ENCODE data around the gene SLC30A2. TPM values are rescaled to one million over a fixed set of nuclear protein-coding genes. Genes with fewer than 3 reads are reported as not detected.

The SLC30A2 gene
- total RNA-seq, 1 donor from 2014 or later = not detected

- peaks cover 23% of the 10 kb centered on the region for H3K79me2 ChIP-seq (ENCODE audit: insufficient read depth, low read length)
- Mint-ChIP-seq H3K9me3 (ENCODE audit: unreplicated experiment) (no peaks in the 10 kb centered on the region), H3K36me3 (ENCODE audit: low read depth, unreplicated experiment) (no peaks in the 10 kb centered on the region), H3K4me1 (ENCODE audit: low read depth, unreplicated experiment) (peaks cover 53% of the 10 kb centered on the region), H3K27me3 (ENCODE audit: low read depth, unreplicated experiment) (no peaks in the 10 kb centered on the region), H3K4me3 (ENCODE audit: unreplicated experiment) (peak overlapping the region; percentile 29), H3K27ac (ENCODE audit: unreplicated experiment) (peak overlapping the region; percentile 93)
- H3K36me3 ChIP-seq (ENCODE audit: insufficient read depth, low read length) = no peaks in the 10 kb centered on the region
- peaks cover 81% of the 10 kb centered on the region for H3K4me1 ChIP-seq (ENCODE audit: insufficient read depth, low read length)
- DNase-seq (ENCODE audit: low read depth) (peak; percentile 71), FAIRE-seq (peak; percentile 55)
- no peak for TF ChIP-seq CTCF (IDR thresholded peaks at IDR 0.05; ENCODE audit: insufficient read depth, low read depth, low read length)
- no peak for TF ChIP-seq EZH2 (IDR thresholded peaks at IDR 0.05; ENCODE audit: insufficient read depth, low read length)
- peak overlapping the region; percentile 6 for H2AFZ ChIP-seq (ENCODE audit: low read depth, low read length)
- H3K4me3 ChIP-seq (ENCODE audit: insufficient read depth, low read depth, low read length) = peak overlapping the region; percentile 40
- H3K9ac ChIP-seq (ENCODE audit: low read length) = peak overlapping the region; percentile 55
- H3K4me2 ChIP-seq (ENCODE audit: low read length) = peak overlapping the region; percentile 84
- H4K20me1 ChIP-seq (ENCODE audit: insufficient read depth, low read length) = no peaks in the 10 kb centered on the region
- H3K27me3 ChIP-seq (ENCODE audit: insufficient read depth, low read length) = no peaks in the 10 kb centered on the region
- H3K27ac ChIP-seq (ENCODE audit: low read depth, low read length) = peak overlapping the region; percentile 82
- no peaks in the 10 kb centered on the region for H3K9me3 ChIP-seq (ENCODE audit: insufficient read depth, low read depth, low read length)
Observed at GRCh38 chr1:26019641-26020315, 26.1 kb downstream of the SLC30A2 start.

GRCh38 chr1:26017606-26018005, 28.3 kb downstream of the SLC30A2 start:
- Mint-ChIP-seq H3K4me1 (ENCODE audit: low read depth, unreplicated experiment) (peaks cover 44% of the 10 kb centered on the region), H3K27ac (ENCODE audit: unreplicated experiment) (peak overlapping the region; percentile 81), H3K27me3 (ENCODE audit: low read depth, unreplicated experiment) (no peaks in the 10 kb centered on the region), H3K9me3 (ENCODE audit: unreplicated experiment) (no peaks in the 10 kb centered on the region), H3K4me3 (ENCODE audit: unreplicated experiment) (no peak overlapping the region), H3K36me3 (ENCODE audit: low read depth, unreplicated experiment) (no peaks in the 10 kb centered on the region)
- H3K4me3 ChIP-seq (ENCODE audit: insufficient read depth, low read depth, low read length) = no peak overlapping the region
- TF ChIP-seq EZH2 (IDR thresholded peaks at IDR 0.05; ENCODE audit: insufficient read depth, low read length) = no peak
- no peak for TF ChIP-seq CTCF (IDR thresholded peaks at IDR 0.05; ENCODE audit: insufficient read depth, low read depth, low read length)
- FAIRE-seq (no peak), DNase-seq (ENCODE audit: low read depth) (peak; percentile 81)
- peak overlapping the region; percentile 44 for H3K9ac ChIP-seq (ENCODE audit: low read length)
- H3K27ac ChIP-seq (ENCODE audit: low read depth, low read length) = peak overlapping the region; percentile 36
- H3K79me2 ChIP-seq (ENCODE audit: insufficient read depth, low read length) = peaks cover 9% of the 10 kb centered on the region
- peak overlapping the region; percentile 58 for H3K4me2 ChIP-seq (ENCODE audit: low read length)
- peaks cover 61% of the 10 kb centered on the region for H3K4me1 ChIP-seq (ENCODE audit: insufficient read depth, low read length)
- H3K27me3 ChIP-seq (ENCODE audit: insufficient read depth, low read length) = no peaks in the 10 kb centered on the region
- no peaks in the 10 kb centered on the region for H3K9me3 ChIP-seq (ENCODE audit: insufficient read depth, low read depth, low read length)
- no peaks in the 10 kb centered on the region for H4K20me1 ChIP-seq (ENCODE audit: insufficient read depth, low read length)
- H2AFZ ChIP-seq (ENCODE audit: low read depth, low read length) = no peak overlapping the region
- no peaks in the 10 kb centered on the region for H3K36me3 ChIP-seq (ENCODE audit: insufficient read depth, low read length)

GRCh38 chr1:26016953-26017545, 28.9 kb downstream of the SLC30A2 start:
- no peak for FAIRE-seq
- TF ChIP-seq CTCF (IDR thresholded peaks at IDR 0.05; ENCODE audit: insufficient read depth, low read depth, low read length) (no peak), EZH2 (IDR thresholded peaks at IDR 0.05; ENCODE audit: insufficient read depth, low read length) (no peak)
- Histone ChIP-seq H3K9me3 (ENCODE audit: insufficient read depth, low read depth, low read length) (no peaks in the 10 kb centered on the region), H4K20me1 (ENCODE audit: insufficient read depth, low read length) (no peaks in the 10 kb centered on the region), H3K4me1 (ENCODE audit: insufficient read depth, low read length) (peaks cover 57% of the 10 kb centered on the region), H3K79me2 (ENCODE audit: insufficient read depth, low read length) (peaks cover 3% of the 10 kb centered on the region), H3K36me3 (ENCODE audit: insufficient read depth, low read length) (no peaks in the 10 kb centered on the region), H3K4me2 (ENCODE audit: low read length) (peak overlapping the region; percentile 58), H3K4me3 (ENCODE audit: insufficient read depth, low read depth, low read length) (no peak overlapping the region), H2AFZ (ENCODE audit: low read depth, low read length) (peak overlapping the region; percentile 42), H3K27me3 (ENCODE audit: insufficient read depth, low read length) (no peaks in the 10 kb centered on the region), H3K9ac (ENCODE audit: low read length) (peak overlapping the region; percentile 44), H3K27ac (ENCODE audit: low read depth, low read length) (peak overlapping the region; percentile 36)
- peak; percentile 36 for DNase-seq (ENCODE audit: low read depth)
- H3K27me3 Mint-ChIP-seq (ENCODE audit: low read depth, unreplicated experiment) = no peaks in the 10 kb centered on the region
- no peak overlapping the region for H3K4me3 Mint-ChIP-seq (ENCODE audit: unreplicated experiment)
- H3K36me3 Mint-ChIP-seq (ENCODE audit: low read depth, unreplicated experiment) = no peaks in the 10 kb centered on the region
- peak overlapping the region; percentile 87 for H3K27ac Mint-ChIP-seq (ENCODE audit: unreplicated experiment)
- H3K4me1 Mint-ChIP-seq (ENCODE audit: low read depth, unreplicated experiment) = peaks cover 44% of the 10 kb centered on the region
- H3K9me3 Mint-ChIP-seq (ENCODE audit: unreplicated experiment) = no peaks in the 10 kb centered on the region

All from astrocyte (in vitro differentiated cells and primary cell).